Astrocyte of the hippocampus (primary cell): ENCODE data around the gene TNRC18.
"Not testable (repeated sequence)": the region's sequence is repeated elsewhere in the genome, so short reads cannot be mapped to it uniquely, and the experiment has no call there.

Experiments
- DNase-seq: peaks from one replicate; pipeline ENCODE4 v3.0.0; 2011; ENCODE audit warnings: low read depth, low spot score

TNRC18 gene

DNA sequence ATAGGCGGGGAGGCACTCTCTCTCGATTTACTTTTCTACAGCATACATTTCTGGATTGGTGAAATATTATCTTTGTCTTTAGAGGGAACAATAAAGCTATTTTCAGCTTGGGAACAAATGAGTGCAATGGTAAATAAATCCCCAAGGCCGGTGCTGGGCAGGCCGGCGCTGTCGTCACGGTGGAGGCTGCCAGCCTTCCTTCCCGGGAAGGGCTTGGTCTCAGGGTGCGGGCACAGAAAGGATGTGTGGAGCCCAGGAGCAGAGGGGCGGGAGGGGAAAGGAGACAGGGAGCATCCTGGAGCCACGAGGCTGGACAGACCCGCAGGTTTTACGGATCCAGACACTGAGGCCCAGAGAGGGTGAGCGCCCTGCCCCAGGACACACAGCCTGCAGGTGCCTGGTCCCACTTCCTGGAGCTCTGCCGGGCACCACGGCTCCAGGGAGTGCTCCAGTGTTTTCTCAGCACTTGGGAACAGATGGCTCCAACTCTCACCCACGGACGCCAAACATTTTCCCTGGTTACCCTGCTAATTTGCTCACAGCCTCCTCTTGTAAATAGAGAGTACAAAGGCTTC, 149.7 kb downstream of the TNRC18 start:
- not testable (repeated sequence) for DNase-seq

DNA sequence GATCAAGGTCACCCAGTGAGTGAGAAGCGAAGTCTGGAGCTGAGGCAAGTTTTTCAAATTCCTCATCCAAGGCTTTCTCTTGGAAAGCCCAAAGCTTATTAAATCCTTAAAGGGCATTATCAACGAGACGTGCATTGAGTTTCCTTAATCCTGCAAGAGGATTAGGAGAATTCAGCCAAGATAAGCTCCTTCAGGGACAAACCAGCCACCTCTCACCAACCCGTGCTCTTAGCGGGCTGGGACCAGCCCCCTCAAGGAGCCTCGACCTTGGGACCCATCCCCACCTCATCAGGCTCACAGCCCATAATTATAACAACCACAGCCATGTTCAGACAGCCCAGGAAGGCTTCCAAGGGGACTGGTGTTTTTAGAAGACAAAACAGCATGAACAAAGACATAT, 152.8 kb downstream of the TNRC18 start:
- DNase-seq, result no peak

DNA sequence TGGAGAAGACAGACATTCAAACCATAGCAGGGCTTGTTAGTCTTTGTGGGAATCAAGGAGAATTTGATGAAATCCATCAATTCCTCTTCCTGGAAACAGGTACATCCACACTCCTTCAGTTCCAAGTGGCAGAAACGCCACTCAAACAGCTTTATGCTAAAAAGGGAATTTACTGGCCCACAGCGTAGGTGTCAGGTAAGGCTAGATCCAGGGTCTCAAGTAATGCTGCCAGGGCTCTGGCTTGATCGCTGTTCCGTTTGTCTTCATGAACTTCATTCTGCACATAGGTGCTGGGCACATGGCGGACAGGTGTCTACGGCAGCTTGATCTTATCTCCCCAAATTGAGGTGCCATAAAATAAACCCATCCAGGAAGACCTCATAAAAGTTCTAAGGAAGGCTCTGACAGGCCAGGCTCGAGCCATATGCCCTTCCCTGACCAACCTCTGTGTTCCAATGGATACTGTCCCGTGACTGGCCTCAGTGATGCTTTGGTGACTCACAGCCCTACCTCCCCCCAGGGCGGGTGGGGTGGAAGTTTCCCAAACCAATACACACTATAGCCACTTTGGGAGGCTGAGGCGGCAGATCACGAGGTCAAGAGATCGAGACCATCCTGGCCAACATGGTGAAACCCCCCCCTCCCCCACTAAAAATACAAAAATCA, 153.5 kb downstream of the TNRC18 start:
- DNase-seq, result not testable (repeated sequence)

DNA sequence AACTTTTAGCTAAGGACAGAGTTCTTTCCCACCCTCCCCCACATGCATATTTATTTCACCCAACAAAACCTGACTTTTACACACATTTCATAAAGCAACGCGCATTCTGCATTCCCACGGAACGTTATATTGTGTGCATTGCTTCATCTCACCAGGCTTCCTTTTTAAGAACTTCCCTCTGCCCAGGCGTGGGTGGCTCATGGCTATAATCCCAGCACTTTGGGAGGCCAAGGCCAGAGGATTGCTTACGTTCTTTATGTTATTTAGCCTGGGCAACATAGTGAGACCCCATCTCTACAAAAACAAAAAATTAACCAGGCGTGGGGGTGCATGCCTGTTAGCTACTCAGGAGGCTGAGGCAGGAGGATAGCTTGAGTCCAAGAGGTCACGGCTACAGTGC, 155.8 kb downstream of the TNRC18 start:
- not testable (repeated sequence) for DNase-seq

DNA sequence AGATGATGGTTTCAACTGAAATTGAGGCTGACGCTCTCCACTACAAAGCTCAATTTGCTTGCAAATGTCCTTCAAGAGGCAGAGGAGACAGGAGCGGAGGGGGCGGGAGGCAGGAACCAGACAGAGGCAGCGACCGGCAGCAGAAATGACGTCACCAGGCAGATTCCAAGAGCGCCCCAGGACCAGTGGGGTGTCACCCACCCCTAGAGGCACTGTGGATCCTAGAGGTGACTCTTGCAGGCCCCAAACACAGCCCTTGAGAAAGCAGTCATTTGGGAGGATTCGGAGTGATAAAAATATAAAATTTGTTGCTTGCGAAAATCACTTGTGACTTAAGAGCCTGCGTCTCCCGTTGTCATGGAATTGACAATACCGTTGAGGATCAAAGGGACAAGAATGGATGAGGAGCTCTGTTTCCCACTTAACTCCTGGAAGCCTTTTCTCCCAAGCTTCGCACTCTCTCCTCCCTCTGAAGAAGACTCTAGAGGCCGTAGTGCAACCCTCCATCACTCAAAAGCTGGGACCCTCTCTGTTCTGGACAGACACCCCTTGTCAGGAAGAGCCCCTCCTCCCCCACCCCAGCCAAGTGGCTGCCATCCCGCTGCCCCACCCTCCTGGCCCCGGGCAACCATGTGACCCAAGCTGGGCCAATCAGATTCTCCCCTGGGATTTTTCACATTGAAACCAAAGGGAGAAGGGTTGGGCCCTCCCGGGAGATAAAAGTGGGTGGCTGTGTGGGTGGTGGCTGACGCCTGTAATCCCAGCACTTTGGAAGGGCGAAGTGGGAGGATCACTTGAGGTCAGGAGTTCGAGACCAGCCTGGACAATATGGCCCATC, 157.2 kb downstream of the TNRC18 start:
- no peak for DNase-seq

DNA sequence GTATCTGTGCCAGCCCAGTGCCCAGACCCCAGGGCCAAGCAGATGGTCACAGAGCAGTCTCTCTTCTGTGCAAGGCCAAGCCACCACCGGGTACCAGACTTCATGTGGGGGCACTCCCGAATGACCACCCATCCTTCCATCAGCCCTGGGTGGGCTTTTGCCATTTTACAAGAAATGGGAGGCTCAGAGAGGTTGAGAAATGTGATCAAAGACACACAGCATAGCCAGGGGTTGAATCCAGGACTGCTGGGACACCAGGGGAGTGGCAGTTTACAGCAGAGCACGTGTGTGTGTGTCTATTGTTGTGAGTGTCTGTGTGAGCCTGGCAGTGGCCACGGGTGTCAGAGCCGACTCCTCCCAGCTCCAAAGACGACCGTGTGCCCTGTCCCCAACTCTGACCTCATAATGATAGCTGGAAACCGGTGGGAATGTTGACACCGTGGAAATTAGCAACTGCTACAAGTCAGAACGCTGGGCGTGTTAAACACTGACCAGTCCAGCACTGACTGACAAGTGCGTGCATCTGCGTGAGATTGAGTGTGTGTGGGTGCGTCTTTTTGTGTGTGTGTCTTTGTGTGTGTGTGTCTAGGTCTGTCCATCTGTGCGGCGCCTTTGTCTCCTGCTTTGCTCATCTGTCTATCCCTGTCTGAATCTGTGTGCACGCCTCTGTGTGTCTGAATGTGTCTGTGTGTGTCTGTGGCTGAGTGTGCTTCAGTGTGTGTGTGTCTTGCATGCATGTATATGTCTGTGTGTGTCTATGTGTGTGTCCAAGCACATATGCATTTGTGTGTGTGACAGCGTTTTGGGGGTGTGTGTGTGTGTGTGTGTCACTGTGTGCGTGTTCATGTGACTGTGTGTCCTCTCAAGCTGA, 158.1 kb downstream of the TNRC18 start:
- DNase-seq, result no peak

DNA sequence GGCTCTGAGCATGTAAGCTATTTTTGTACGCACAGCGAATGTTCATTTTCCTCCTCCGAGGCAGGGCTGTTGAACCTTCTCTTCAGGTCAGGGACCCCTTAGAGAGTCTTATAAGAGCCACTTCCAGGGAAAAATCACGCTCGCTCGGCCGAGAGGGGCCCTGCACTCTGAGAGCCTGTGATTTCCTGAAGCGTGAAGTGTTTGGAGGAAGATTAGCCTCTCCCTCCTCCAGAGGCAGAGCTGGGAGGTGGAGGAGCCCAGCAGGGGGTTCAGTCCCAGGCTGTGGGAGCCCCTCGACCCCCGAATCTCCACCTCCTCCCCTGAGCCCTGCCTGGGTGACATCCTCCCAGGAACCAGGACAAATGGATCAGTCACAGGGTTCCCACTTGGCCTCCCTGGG, 160.6 kb downstream of the TNRC18 start:
- not testable (repeated sequence) for DNase-seq

DNA sequence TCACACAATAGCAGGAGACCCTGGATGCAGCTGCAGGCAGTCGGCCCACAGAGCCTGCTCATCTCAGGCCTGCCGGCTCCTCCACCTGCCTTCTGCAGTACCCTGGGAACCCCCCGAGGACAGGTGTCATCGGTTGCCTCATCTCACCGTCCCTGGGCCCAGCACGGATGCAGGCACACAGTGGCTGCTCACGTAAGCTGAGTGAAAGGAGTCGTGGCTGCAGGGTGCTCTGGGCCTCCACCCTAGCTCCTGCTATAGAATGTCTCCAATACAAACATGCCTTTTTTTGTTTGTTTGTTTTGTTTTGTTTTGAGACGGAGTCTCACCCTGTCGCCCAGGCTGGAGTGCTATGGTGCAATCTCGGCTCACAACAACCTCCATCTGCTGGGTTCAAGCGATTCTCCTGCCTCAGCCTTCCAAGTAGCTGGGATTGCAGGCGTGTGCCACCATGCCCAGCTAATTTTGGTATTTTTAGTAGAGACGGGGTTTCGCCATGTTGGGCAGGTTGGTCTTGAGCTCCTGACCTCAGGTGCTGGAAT, 163.0 kb downstream of the TNRC18 start:
- not testable (repeated sequence) for DNase-seq
